Measurements from ENCODE around the gene SETD1B.

GRCh38 chr12:121806546-121807423 lies 3.0 kb downstream of the SETD1B start:
- TF ChIP-seq CTCF (IDR thresholded peaks at IDR 0.05; ENCODE audit: low read depth, low read length, poor library complexity, severe bottlenecking), result no peak
- TF ChIP-seq EZH2phosphoT487 (IDR thresholded peaks at IDR 0.05; ENCODE audit: borderline replicate concordance, low read length), result no peak

Measured in DOHH2 (cell line).